GM19468 (cell line): ENCODE data around the gene DRC1.

Experiments used
- ATAC-seq: cut with Tn5 transposase; IDR thresholded peaks from one replicate; pipeline ENCODE4 v1.9.1; 2021; ENCODE audit warnings: mild to moderate bottlenecking, moderate library complexity, moderate number of reproducible peaks; ENCODE audit not compliant: unreplicated experiment; ENCODE audit errors: extremely low read depth

DRC1 gene

DNA sequence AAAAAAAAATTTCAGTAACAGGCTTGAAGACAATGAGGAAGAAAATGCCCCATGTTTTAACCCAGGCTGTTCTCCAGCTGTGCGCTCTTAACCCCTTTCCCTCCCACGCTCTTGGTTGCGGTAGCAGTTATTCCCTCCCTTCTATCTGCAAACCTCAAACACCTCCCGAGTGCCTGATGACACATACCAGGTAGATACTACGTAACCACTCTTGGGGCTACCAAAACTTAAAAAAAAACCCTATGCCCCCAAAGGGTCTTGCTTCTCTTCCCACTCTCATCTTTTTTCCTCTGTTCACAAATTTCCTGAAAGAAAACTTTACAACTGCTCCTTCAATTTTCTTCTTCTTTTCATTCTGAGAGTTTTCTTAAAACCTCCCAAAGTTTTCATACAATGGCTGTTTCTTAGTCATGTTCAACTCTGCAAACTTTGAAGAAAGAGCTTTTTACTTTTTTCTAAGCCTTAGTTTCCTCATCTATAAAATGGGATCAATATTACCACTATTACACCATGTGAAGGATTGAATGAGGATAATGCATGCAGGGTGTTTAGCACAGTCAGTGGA, 4.9 kb upstream of the DRC1 start:
- ATAC-seq, result no peak

DNA sequence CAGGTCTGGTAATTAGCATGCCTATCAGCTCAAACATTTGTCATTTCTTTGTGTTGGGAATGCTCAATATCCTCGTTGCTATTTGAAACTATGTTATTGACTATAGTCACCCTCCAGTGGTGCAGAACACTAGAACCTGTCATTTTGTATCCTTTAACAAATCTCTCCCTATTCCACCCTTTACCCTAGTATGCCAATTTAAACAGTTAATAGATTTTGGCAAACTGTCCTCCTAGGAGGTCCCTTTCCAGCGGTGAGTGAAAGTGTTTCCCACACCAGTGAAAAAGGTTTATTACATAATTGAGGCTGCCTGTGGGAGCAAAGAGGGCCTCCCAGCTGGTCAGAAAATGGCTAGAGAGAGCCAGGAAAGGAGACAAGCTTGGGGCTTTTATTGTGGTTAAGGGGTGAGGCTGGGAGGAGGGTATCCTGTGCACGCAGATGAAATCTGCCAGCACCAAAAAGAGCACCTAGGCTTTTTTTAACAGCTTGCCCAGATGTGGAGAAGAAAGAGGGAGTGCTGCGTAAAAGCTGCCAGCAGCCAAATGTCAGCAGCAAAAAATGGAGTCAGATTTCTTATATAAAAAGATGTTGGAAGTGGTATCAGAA, 1.8 kb upstream of the DRC1 start:
- no peak for ATAC-seq

DNA sequence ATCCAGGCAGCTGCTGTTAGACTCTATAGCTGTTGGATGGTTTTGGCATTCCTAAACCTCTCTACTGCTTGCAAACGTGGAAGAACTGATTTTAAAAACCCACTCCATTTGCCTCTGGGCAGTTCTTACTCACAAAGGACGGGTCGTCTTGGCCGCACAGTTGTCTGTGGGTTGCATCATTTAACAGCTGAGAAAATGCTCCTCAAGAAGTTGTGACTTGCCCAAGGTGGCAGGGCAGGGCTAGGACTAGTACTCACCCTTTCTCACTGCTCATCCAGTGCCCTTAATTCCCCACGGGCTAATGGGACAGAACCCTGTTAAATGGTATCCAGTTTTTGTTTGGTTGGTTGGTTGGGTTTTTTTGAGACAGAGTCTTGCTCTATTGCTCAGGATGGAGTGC, 997 bp upstream of the DRC1 start:
- no peak for ATAC-seq

DNA sequence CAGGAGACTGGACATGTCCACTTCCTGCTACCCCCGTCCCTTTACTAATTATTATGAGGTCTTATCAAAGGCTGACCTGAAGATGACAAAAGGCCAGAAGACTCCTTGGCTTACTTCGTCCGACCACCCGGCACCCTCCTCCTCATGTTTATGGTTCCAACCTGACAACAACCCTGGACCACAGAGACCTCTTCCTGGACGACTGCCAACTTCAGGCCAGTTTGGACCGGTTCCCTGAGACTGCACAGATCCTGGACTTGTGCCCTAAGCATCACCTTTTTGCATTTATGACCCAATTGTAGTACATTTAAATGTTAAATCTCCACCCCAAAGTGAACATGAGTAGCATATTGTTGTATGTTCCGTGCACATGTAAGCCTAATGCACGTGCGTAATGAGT, 5.8 kb downstream of the DRC1 start:
- no peak for ATAC-seq

DNA sequence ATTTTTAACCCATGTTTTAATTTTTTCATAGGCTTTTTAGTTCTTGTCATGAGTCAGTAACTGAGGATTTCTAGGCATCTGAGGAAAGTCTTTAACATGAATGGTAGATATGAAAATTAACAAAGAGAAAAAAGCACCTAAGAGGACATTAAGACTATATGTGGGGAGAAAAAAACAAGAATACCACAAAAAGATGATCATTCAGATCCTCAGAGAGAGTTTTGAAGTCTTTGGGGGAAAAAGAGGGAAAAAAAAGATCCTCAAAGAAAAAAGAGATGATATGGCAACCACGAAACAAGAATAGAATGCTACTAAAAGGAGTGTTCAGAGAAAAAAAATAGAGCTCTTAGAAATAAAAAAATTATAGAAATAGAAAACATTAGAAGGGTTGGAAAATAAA, 8.1 kb downstream of the DRC1 start:
- no peak for ATAC-seq

DNA sequence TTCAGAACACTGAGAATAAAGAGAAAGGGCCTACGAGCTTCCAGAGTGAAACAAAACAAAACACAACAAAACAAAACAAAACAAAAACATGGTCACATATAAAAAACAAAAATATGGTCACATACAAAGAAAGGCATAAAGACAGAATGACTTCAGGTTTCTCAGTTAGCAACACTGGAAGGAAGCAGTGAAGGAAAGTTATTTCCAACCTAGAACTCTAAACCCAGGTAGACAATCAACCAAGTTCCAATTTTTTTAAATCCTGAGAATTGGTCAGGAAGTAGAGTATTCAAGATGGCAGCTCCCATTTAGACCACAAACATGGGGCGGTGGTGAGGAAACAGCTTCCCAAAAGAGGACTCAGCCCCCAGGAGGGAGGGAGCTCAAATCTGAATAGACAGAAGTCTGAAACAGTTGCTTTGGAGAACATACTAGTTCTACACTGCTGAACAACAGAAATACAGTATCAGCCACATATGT, 9.1 kb downstream of the DRC1 start:
- ATAC-seq, result no peak

DNA sequence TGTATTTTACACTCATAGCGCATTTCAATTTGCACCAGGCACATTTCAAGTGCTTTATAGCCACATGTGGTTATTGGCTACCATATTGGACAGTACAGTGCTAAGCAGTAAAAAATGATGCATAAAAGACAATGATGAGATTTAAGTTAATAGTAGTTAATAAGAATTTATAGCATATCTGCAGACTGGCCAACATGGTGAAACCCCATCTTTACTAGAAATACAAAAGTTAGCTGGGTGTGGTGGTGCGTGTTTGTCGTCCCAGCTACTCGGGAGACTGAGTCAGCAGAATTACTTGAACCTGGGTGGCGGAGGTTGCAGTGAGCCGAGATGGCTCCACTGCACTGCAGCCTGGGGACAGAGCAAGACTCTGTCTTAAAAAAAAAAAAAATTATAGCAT, 9.7 kb downstream of the DRC1 start:
- ATAC-seq, result no peak

DNA sequence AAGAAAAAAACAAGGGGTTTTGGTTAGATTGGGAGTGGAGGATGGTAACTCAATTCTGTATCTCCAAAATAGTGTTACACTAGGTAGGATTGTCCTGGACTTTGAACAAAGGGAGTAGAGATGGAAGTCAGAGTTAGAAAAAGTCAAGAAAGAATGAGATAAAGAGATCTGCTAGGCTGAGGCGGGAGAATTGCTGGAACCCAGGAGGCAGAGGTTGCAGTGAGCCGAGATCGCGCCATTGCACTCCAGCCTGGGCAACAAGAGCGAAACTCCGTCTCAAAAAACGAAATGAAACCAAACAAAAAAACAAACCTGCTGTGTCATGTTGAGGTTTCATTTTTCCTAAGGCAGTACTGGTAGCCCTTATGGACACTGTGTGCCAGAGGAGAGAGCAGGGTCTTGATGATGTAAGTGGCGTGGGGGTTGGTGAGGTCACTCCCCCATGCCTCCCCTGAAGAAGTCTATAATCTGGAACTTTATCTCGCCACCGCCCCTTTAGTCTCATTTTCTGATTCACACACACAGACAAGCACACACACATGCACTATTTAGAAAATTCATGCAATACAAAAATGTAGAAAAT, 10.5 kb downstream of the DRC1 start:
- ATAC-seq, result no peak

DNA sequence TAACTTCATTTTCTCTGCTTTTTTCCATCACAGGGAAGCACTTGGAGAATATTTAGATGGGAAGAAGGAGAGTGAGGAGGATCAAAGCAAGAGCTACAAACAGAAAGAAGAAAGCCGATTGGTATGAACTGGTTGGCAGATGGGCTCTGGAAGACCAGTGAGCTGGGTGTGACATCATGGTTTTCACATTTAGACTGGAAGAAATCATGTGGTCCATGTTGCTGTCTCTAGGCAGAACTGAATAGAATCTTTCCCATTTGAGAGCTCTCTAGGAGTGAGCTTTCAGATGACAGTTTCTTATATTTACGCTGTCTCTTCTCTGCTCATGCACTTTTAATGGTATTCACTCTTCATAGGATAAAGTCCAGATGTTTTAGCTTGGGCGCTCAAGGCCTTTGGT, 12.6 kb downstream of the DRC1 start:
- ATAC-seq, result no peak

DNA sequence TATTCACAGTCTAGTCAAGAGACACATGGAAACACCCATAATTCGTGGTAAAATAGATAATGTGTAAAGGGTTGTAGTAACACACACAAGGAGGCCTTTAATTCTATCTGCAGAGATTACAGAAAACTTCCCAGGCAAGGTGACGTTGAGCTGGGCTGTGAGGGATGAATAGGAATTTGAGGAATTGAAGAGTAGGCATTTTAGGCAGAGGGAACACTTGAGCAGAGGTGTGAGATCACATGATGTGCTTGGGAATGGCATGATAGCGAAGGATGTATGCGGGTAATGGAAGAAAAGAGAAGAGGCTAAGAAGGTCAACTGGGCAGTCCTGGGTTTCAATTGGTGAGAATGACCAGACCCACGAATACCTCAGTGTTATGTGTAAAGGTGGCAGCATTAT, 20.2 kb downstream of the DRC1 start:
- ATAC-seq, result no peak

DNA sequence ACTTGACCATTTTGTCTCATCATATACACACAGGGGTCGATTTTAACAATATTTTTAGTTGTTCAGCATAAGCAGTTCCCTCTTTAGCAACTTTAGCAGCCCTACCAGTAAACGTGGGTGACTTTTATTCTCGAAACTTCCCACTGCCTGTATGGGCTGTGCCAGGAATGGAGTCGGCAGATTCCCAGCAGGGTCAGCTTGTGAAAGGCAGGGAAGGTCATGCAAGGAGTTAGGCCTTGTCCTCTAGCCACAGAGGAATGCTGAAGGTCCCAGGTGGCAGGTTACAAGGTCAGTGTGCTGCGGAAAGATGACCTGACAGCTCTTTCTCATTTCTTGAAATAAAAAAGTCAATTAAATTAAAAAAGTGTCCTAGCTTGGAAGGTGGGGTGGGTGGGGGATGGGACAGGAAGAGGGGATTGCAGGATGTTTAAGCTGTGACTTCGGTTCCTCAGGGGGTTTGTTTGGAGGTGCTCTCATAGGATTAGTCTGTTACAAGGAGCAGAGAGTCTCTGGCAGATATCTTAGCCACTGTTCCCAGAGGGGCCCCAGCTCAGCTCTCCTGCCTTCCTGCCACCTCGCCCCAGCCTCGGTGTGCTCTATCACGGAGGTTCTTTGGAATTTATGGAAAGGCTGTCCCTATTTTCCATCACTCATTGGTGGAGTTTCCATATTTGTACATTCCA, 21.4 kb downstream of the DRC1 start:
- ATAC-seq, result no peak

DNA sequence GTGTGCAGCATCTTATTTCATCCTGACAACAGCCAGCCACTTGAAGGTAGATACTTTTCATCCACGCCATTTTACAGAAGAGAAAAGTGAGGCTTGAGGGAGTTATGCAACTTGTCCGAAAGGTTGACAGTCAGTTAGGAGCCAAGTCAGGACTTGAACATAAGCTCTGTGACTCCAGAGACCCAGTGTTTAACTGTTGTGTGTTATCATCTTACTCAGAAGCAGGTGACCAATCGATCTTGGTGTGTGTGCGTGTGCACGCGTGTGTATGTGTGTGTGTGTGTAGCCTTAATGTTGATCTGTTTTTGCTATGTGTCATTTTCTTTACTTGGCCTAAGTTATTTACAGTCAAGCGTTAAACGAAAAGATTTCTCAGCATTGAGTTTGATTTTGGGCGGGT, 22.0 kb downstream of the DRC1 start:
- ATAC-seq, result no peak

DNA sequence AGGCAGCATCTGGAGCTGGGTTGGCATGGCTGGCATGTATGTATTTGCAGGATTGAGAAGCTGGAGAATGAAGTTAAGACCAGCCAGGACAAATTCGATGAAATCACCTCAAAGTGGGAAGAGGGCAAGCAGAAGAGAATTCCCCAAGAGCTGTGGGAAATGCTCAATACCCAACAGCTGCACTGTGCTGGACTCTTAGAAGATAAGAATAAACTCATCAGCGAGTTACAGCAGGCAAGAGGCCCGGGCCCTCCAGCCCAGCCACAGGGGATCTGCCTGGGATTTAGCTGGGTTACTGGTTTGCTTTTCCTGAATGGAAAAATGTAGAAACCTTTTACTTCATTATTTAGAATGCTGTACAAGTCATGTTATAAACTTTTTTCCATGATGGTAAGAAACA, 22.5 kb downstream of the DRC1 start:
- ATAC-seq, result no peak

DNA sequence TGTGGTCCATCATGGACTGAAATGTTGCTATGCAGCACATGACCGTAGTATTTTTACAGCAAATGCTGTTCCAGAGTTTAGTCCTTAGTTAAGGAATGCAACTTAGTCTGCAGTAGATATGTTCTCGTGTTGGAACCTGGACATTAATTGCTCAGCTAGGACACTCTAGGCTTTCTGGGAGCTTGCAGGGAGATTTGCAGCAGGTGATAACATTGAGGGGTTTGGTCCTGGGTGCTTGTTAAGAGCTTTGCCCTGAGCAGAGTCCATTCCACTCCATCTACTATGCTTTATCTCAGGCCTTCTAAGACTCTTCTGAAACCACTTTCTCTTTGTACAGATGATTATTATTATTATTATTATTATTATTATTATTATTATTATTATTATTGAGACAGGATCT, 27.1 kb downstream of the DRC1 start:
- no peak for ATAC-seq

DNA sequence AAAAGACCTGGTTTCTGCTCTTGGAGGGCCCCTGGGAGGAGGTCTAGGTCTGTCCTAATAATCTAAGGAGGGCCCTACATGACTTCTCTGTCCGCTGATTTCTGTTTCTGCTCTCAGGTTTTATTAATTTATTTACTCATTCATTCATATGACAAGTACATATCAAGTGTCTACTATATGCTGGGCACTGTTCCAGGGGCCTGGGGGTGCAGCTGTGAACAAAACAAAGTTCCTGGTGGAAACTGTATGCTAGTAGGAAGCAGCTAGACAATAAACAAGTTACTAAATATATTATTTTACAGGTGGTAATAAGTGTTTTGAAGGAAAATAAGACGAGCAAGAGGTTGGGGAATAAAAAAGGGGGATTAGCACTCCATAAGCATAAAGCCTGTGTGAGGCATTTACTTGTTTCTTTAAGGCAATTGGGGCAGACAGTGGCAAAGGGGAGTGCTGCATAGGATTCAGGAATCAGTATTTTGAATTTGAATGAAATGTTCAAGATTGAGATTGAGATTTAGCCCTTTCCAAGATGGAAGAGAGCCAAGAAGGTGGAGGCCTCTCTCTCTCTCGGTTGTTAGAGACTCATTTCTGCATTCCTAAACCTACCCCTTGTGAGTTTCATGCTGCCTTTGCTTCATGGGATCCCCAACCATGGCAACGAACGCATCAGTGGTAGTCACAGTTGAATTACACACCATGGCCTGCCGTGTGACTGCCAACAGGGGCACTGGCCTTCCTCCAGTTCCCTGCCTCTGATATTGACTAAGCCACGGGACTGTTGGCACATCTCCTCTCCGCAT, 28.3 kb downstream of the DRC1 start:
- ATAC-seq, result no peak

DNA sequence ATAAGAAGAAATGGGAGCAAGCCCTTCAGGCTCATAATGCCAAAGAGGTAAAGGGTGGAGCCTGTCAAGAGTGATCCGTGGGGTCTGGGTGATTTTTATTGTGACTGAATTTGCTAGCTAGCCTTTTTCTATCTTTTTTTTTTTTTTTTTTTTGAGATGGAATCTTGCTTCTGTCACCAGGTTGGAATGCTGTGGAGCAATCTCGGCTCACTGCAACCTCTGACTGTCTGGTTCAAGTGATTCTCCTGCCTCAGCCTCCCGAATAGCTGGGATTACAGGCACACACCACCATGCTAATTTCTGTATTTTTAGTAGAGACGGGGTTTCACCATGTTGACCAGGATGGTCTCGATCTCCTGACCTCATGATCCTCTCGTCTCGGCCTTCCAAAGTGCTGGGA, 29.1 kb downstream of the DRC1 start:
- ATAC-seq, result no peak

DNA sequence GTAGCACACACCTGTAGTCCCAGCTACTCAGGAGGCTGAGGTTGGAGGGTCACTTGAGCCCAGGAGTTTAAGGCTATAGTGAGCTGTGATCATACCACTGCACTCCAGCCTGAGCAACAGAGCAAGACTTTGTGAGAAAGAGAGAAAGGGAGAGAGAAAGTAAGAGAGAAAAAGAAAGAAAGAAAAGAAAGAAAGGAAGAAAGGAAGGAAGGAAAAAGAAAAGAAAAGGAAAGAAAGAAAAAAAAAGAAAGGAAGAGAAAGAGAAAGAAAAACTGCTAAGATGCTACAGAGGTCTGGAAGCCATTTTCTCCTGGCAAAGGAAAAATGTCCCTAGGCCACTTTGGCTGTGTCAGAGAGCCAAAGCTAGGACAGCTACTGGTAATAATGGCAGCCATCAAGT, 30.6 kb downstream of the DRC1 start:
- no peak for ATAC-seq

DNA sequence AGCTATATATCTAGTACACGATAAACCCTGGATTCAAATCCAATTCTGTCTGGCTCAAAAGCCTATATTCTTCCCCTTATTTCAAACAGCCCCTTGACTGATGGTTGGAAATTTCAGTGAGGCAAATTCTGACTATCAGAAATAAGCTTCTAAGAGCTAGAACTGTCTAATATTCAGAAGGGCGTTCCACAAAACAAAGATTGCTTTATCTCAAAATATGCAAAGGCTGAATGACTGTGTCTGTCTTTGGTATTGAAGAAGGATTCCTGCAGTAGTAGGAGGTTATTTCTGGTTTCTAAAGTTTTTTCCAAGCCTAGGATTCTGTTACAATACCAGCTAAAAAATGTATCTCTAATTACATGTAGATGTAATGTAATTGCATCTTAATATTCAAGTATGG, 31.1 kb downstream of the DRC1 start:
- ATAC-seq, result no peak

DNA sequence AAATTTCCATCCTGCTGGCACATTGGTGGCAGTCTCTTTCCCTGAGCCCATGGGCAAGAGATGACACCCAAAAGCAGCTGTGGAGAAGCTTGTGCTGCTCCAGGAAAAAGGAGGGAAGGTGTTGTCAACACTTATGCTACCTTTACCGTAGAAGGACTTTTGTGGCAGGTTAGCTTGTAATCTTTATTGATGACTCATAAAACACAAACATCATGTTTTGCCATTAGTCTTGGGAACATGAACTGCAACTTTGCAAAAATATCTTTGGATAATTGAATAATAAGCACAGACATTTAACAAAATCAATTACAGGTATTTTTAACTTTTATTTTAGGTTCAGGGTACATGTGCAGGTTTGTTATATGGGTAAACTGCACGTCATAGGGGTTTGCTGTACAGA, 33.4 kb downstream of the DRC1 start:
- ATAC-seq, result no peak

DNA sequence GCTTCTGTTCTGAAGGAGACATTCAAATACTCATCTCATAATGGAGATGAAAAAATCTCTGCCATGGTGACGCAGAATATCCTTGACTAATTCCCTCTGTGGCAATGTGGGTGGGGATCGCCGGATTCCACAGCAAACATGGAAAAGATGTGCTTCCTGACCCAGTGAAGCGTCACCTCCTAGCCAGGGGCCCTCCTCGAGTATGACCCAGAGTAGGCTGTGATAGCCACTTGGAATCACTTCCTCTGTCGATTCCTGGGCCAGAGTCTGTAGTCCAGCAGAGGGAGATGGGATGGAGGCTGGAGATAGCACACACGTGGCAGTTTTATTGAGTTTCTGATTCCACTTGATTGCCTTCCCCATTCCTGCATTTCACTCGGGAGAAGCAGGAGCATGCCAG, 36.8 kb downstream of the DRC1 start:
- no peak for ATAC-seq

DNA sequence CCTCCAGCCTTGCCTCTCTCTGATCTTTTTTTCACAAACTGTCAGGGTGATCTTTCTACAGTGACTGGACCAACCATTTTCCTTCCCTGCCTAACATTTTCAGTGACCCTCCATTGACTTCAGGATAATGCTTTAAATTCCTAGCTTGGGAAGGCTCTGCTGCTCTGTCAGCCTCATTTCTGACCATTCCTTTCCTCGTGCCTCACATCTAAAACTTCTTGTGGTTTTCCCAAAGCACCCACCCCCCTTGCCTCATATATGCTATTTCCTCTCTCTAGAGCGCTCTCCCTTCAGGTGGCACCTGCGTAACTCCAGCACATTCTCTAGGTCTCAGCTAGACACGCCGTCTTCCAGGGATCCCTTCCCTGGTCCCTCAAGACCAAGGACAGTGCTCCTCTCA, 37.2 kb downstream of the DRC1 start:
- no peak for ATAC-seq
